Skin epidermis (tissue), 12 donors: ENCODE data around the gene HIVEP3.

Experiments
- H3K27ac ChIP-seq, 21 experiments: fragments of 200-600 bp; sonication (generic) in 11 of 21; one replicate each; pipeline ENCODE4 v1.5.0; 2020; ENCODE audit warnings: mild to moderate bottlenecking in 3 of 21, inconsistent platforms in 2 of 21, moderate library complexity in 2 of 21
- H3K4me3 ChIP-seq, 7 experiments: fragments of 200-600 bp; sonication (generic) in 2 of 7; one replicate each; pipeline ENCODE4 v1.5.0; 2020; ENCODE audit warnings: inconsistent platforms in 2 of 7, mild to moderate bottlenecking in 2 of 7, moderate library complexity in 1 of 7

Gene HIVEP3

DNA sequence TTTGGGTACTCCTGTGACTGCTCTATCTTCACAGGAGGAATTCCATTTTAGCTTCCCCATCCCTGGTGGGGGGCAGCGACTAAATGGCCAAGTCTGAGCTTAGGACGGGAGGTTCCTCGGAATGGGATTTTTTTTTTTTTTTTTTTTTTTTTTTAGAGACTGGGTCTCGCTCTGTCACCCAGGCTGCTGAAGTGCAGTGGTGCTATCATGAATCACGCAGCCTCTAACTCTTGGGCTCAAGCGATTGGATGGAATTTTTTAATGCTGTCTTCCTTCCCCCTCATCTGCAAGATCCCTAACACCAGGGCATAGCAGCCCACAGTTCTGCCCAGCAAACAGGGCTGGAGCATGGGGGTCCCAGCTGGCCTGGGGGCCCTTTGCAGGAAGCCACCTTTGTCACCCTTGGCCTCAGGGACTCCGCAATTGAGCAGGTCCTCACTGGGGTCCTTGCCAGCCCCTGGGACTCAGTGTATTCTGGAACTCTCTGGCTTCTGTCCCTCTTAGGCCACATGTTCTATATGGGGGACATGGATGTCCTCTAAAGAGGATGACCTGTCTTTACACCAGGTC, 421.2 kb downstream of the HIVEP3 start:
- Histone ChIP-seq H3K4me3 (no peak overlapping the region), H3K27ac (peak overlapping the region in 6 of 21 experiments; percentile 1 to 92 (median 36))

DNA sequence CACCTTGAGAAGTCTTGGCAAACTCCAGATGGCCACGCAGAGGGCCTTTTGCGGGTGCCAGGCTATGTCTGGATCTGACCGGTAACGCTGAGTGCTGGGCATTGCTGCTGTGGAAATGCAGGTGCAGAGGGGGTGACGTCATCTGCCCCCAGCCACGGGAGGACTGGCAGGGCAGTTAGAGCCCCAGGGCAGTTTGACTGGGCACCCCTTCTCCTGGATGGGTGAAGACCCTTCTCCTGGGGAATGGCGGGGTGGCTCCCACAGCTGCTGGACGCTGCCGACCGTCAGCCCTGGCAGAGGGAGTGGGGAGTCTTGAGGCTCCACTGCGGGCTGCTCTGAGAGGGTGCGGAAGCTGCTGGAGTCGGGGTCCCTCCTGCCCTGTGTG, 421.7 kb downstream of the HIVEP3 start:
- Histone ChIP-seq H3K4me3 (no peak overlapping the region), H3K27ac (peak overlapping the region in 10 of 21 experiments; percentile 40 to 92 (median 81))

DNA sequence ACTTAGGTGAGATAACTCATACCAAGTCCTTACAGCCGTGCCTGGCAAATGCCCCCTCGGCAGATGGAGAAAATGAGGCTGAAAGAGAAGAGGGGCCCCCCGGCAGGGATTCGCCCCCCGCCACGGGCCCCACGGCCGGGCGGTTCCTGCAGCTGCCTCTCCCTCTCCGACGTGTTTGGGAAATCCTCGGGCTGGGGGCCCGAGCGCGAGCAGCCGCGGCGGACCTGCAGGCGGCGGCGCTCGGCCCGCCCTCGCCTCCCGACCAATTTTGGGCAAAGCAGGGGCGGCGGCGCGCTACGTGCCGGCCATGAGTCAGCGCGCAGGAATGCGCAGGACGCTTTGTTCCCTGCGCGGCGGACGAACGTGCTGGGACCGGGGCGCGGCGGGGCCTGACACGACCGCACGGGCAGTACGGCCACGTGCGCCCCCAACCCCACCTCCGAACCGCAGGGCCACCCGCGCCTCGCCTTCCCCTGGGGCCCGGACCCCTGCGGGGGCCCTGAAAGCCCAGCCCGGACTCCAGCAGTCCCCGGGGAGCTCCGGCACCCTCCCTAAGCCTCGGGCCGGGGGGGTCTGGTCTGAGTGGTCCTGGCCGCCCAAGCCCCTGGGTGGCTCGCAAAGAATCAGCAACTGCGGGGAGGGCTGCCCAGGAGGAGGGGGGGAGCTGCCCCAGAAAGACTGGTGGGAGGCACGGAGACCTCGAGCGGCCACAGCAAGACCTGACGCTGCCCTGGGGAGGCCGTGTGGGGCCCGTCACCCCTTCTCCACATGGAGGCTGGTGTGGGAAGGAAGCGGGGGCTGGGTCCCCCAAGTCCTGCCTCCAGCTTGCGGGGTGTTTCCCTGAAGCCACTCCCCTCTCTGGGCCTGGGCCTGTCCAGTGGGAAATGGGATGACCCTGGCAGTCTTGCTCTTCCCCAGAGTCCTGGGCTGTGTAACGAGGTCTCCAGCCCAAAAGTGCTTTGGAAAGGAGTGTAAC, 422.4 kb downstream of the HIVEP3 start:
- Histone ChIP-seq H3K27ac (peak overlapping the region in 20 of 21 experiments; percentile 23 to 92 (median 72)), H3K4me3 (peak overlapping the region; percentile 15 to 27 (median 22))

DNA sequence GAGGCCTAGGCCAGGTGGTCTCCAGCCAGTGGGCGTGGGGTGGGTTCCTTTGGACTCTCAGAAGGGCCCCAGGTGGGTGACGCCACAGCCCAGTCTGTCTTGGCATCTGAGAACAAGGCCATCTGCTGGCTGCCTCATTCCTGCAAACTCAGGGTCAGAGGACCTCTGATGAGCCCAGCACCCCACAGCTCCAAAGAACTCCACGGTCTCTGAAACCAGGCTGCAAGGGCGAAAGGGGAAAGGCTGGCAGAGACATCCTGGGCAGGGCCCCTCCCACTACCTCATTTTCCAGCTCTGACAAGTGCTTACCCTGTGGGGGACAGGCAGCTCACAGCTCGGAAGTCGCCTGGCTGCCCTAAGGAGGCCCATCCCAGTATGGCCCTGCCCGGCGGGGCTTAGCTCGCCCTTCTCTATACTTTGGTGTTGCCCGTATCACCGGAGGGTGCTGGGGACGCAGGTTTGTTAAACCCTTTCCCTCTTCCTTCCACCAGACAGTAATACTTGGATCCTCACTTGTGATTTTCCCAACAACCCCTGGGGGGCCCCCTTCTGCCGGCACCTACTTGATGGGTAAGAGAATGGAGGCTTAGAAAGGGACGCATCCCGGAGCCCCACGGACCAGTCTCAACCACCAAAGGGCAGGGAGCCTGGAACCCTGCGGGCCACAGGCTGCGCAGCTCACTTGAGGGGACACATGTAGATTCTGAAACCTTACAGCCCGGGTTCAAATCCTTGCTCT, 423.3 kb downstream of the HIVEP3 start:
- H3K4me3 ChIP-seq = peak overlapping the region in 2 of 7 experiments; percentile 15 to 27

DNA sequence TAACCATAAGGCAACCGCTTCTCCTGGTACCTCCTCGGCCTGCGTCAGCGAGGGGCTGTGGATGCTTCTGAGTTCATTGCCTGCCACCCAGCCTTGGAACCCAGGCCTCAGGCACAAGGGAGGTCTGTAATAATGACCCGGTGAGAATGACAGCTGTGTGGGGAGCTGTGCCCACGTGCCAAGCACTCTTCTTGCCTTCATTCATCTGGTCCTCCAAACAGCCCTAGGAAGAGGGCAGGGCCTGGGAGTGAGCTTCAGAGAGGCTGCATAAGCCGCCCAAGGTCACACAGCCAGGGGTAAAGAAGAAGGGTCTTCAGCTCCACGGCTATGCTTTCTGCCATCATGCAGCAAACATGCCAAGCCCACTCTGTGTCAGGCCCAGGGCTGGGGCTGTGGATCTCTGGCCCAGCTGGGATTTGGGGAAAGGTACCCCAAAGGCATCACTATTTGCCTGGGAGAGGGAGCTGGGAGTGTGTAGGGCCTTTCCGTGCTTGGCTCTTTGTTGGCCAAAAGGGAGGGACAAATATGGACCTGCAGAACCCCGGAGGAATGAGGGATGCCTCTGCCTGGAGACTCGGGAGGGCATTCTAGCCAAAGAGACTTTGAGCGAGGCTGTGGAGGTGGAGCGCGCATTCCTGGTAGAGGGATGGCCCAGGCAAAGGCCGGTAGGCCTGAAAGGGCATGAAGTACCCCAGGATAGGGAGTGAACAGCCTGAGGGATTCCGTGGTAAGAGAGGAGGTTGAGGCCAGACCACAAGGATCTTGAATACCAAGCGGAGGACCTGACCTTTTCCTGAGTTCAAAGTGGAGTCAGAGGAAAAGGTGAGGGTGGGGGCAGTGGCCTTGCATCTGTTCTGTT, 424.1 kb downstream of the HIVEP3 start:
- no peak overlapping the region for H3K4me3 ChIP-seq

More for the DNA sequence above, 423.3 kb downstream of the HIVEP3 start:
- H3K27ac ChIP-seq = peak overlapping the region in 9 of 21 experiments; percentile 35 to 92 (median 81)

DNA sequence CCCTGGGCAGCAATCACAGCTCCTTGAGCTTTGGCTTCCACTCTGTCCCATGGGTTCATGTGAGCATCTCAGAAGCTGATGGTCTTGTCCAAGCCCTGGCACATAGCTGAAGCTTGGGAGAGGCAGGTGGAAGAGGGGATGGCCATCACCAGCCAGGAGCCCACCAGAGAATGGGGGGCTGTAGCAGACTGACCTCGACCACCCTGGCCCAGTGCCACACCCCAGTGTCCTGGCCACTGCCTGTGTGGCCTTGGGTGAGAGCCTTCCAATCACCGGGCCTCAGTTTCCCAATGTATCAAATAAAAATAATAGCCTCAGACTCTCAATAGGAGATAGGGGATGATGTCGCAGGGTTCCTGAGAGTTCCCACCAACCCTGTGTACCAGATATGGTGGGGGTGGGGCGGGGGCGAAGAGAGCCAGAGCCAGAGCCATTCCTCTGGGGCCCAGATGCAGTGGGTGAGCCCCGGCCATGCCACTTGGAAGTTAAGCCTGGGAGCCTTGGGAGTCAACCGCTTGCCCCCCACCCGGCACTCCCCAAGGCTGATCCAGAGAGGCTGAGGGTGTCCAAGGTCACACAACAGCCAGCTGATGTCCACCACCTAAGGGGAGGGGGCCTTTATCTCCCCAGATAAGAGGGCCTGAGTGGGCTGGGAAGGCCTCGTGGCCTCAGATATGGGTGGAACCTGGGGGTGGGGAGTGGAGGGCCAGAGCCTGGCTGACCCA, 424.9 kb downstream of the HIVEP3 start:
- Histone ChIP-seq H3K4me3 (no peak overlapping the region), H3K27ac (peak overlapping the region in 3 of 21 experiments; percentile 6 to 21 (median 7))

More for the DNA sequence above, 424.1 kb downstream of the HIVEP3 start:
- peak overlapping the region in 3 of 21 experiments; percentile 81 to 92 (median 87) for H3K27ac ChIP-seq

DNA sequence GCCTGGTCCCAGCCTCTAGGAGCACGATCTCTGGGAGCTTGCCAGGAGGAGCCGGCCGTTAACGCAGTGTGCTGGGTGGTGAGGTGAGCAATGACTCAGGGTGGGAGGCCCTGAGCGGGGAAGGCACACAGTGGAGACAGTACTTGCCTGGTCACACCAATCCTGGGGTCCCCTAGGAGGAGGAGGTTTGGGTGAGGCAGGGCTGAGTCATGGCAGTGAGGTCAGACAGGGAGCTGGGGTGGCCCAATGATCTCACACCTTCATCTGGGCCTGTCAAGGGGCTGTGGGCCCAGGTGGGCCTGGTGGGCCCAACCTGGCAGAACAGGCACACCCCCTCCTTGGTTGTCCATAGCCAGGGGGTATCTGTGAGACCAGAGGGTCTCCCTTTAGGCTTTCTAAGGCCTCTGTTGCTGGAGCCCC, 425.6 kb downstream of the HIVEP3 start:
- Histone ChIP-seq H3K4me3 (no peak overlapping the region), H3K27ac (peak overlapping the region in 3 of 21 experiments; percentile 6 to 21 (median 7))

DNA sequence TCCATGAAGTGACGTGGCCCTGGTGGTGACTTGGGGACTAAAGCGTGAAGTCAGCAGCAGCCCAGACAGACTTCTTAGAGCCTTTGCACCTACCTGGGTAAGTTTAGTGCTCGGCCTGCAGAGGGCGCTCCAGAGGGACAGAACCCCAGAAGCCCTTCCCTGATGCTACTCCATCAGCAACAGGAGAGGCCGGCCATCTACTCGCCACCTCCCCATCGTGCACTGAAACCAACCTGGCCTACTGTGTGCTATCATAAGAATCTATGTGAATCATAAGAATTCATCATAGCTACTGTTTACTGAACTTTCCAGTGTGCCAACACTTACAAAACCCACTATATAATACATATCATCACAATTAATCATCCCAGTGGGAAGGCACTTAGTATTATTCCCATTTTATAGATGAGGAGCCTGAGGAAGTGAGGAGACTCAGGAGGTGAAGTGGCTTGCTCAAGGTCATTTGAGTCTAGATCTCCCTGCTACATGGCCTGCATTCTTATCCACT, 426.3 kb downstream of the HIVEP3 start:
- Histone ChIP-seq H3K27ac (no peak overlapping the region), H3K4me3 (no peak overlapping the region)

DNA sequence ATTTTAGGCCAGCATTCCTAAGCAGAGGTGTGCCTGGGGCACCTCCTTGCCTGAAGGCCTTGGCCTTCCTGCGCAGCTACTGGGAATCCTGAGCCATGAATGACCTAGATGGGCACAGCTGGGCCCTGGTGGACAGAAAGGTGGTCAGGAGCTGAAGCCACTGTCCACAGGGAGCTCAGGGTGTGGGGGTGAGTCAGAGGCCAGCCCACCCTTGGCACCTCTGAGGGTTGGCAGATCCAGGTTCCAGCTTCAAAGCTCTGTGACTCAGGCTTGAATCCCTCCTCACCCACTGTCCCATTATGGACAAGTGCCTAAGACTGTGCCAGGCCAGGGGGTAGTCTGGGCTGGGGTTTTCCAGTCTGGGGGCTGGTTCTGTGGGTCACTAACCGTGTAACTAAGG, 427.8 kb downstream of the HIVEP3 start:
- H3K4me3 ChIP-seq = no peak overlapping the region
- no peak overlapping the region for H3K27ac ChIP-seq

DNA sequence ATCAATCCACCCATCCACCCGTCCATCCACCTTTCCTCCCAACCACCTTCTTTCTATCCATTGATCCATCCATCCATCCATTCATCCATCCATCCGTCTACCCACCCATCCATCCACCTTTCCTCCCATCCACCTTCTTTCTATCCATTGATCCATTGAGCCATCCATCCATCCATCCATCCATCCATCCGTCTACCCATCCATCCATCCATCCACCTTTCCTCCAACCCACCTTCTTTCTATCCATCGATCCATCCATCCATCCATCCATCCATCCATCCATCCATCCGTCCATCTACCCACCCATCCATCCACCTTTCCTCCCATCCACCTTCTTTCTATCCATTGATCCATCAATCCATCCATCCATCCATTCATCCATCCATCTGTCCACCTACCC, 429.2 kb downstream of the HIVEP3 start:
- H3K27ac ChIP-seq = no peak overlapping the region

DNA sequence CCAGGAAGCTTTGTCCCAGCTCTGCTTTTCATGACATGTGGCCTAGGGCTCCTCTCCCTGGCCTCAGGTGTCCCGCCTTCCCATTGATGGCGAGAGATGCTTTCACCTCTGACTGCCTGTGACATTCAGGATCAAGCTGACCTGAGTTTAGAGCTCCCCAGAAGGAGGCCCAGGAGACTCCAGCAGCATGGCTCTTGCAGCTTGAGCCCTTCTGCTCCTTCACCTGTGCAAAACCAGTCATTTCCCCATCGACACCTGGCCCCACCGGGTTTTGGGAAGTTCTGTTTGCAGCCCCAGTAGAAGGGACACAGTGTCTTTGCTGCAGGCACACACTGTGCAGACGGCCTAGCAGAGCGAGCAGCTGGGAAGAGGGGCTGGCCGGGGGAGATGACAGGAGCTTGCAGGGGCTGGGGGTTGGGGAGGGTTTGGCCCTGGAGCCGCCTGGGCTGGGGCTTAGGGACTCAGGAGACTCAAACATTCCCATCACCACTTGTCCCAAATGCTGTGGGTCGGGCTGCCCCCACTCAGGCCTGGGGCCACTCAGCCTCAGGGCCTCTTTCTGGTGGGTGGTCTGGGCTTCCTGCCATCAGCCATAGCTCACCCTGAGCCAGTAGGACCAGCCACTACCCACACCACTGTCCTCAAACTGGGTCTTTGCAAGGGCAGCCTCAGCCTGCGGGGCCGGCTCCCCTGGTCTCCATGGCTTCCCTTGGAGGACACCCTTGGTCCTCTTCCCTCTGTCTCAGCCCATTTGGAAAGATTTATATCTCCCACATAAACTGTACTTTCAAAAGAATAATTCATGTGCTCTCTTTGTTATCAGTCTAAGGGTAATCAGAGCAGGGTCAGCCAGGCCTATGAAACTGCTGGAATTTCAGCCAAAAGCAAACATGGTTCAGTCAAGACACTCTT, 430.4 kb downstream of the HIVEP3 start:
- Histone ChIP-seq H3K27ac (no peak overlapping the region), H3K4me3 (no peak overlapping the region)

More for the DNA sequence above, 429.2 kb downstream of the HIVEP3 start:
- H3K4me3 ChIP-seq = no peak overlapping the region

DNA sequence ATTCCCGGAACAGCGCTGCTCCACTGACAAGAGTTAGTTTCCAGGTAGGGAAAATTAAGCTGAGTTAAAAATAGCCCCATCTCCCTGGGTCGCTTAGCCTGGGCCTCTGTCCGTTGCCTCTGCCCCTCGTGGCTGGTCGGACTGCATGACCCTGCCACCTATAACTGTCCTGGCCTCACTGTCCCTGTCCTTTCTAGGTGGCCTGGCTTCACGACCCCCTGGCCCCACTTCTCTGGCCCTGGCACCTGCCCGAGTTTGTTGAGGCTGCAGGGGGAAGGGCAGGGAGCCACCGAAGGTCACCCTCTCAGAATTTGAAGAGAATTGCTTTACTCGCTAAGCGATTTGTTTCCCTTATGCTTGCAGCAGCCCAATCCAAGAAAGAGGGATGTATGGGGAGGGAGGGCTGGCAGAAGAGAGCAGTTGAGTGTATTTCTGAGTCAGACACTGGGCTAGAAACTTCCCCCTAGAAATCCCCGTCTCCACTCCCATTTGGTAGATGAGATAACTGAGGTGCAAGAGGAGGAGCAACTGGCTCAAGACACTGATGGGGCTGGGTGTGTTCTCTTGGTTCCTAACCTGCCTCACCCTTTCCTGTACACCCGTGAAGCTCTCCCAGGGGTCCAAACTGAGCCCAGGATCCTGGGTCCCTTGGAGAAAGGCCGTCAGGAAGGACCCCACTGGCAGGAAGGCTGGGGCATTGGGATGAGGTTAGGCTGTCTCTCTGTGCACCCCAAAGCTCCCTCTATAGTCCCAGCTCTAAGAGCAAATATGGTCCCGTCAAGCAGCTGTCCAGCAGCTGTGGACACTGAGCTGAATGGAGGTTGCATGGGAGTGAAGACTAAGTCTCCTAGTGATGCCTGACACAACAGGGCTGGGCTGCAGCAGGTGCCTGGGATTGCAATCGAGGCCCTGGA, 431.3 kb downstream of the HIVEP3 start:
- H3K27ac ChIP-seq = no peak overlapping the region
- no peak overlapping the region for H3K4me3 ChIP-seq

DNA sequence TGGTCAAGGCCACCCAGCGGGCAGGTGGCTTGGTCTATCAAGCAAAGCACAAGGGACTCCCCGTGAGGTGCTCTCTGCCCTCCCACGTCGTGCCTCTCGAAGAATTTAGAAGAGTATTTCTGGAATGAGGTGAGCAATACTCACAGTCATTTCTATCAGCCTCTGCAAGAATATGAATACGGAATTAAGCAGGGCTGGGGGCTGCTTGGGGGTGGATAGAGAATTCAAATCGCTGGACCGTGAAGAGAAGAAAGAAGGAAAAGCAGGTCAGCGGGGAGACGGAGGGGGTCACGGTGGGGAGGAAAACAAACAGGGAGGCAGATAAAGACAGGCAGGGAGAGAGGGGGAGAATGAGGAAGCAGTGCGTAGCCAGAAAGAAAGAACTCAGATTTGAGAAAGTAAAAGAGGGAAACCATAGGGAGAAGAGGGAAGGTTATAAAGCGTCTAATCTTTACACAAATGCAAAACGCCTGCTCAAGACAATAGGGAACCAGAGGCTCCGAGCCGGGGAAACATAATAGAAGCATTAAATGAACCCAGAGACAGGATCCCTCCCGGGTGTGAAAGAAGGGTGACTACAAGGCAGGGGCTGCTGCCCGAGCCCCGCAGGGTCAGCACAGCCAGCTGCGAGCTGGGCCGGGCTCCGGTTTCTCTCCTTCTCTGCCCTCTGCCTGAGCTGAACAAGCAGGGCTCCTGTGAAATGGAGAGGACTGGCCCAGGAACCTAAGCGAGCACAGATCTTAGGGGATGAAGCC, 432.2 kb downstream of the HIVEP3 start:
- H3K4me3 ChIP-seq = no peak overlapping the region
- H3K27ac ChIP-seq = peak overlapping the region in 1 of 21 experiments; percentile 34

DNA sequence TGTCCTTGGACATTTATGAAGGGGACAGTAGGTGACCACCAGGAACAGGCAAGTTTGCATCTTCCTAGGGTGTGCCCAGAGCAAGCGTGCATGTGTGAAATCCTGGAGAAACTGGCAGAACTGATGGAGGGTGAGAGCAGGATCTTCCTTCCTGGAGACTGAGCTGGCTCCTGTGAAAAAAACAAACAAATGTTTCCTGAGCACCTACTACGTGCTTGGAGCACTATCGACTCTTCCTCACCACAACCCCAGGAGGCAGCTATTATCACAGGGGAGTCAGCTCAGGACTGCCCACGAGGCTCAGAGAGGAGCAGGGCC, 432.7 kb downstream of the HIVEP3 start:
- peak overlapping the region in 1 of 21 experiments; percentile 2 for H3K27ac ChIP-seq
- no peak overlapping the region for H3K4me3 ChIP-seq

DNA sequence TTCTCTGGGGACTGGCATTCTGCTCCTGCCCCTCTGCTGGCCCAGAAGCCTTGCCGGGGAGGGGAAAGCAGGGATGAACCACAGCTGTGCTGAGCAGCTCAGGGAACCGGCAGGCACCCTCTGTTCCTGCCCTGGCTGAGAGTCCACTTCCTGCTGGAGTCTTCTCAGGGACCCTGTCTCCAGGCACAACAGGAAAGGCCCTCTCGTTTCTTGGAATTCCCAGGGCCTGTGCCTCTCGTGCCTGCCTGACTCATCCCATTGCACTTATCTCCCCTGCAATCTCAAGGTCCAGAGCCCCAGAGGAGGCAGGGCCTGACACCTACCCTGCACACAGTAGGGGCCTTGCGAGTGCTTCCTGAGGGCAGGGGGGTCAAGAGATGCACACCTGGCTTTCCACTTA, 433.1 kb downstream of the HIVEP3 start:
- Histone ChIP-seq H3K27ac (peak overlapping the region in 2 of 21 experiments; percentile 2 to 80), H3K4me3 (no peak overlapping the region)
